HFFc6 (cell line): Measurements from ENCODE around the gene SUGCT. TPM values are rescaled to one million over a fixed set of nuclear protein-coding genes. Genes with fewer than 3 reads are reported as not detected.

Source experiments
- DNase-seq: peaks from one replicate; pipeline ENCODE4 v3.0.0-alpha.2; 2018
- H3K27ac Mint-ChIP-seq: 2 replicates; pipeline ENCODE4 v1.8.0; 2020; ENCODE audit warnings: mild to moderate bottlenecking, mixed read lengths
- H3K27me3 Mint-ChIP-seq: 2 replicates; pipeline ENCODE4 v1.8.0; 2021; ENCODE audit warnings: mild to moderate bottlenecking, moderate library complexity, mixed read lengths; ENCODE audit not compliant: insufficient read depth
- H3K36me3 Mint-ChIP-seq: 2 replicates; pipeline ENCODE4 v1.8.0; 2021; ENCODE audit warnings: low read depth, mixed read lengths
- H3K4me1 Mint-ChIP-seq: 2 replicates; pipeline ENCODE4 v1.8.0; 2020; ENCODE audit warnings: low read depth, mixed read lengths
- H3K4me3 Mint-ChIP-seq: 2 replicates; pipeline ENCODE4 v1.8.0; 2020; ENCODE audit warnings: mild to moderate bottlenecking, moderate library complexity, mixed read lengths
- H3K9me3 Mint-ChIP-seq: 2 replicates; pipeline ENCODE4 v1.8.0; 2020; ENCODE audit warnings: mild to moderate bottlenecking, mixed read lengths
- total RNA-seq, 6 experiments: library from RNA; stranded (reverse); fragmentation: NEBNext Ultra II Directional; extraction: Animal tissue kit (Norgen Biotek cat#: 25700); gene quantifications; 2 replicates in 1 of 6; 3 replicates in 5 of 6; pipeline ENCODE4 v1.2.3, GENCODE V29; 2021
- TF ChIP-seq, protein P1 (sequence below): fragments of 200-600 bp; sonication (generic); IDR thresholded peaks from 2 replicates; pipeline ENCODE4 v1.5.0; 2021; ENCODE audit warnings: antibody characterized with exemption, mild to moderate bottlenecking

SUGCT gene
- total RNA-seq, 6 experiments from 2014 or later: 12.9 to 20.1 (median 17.1) TPM

DNA sequence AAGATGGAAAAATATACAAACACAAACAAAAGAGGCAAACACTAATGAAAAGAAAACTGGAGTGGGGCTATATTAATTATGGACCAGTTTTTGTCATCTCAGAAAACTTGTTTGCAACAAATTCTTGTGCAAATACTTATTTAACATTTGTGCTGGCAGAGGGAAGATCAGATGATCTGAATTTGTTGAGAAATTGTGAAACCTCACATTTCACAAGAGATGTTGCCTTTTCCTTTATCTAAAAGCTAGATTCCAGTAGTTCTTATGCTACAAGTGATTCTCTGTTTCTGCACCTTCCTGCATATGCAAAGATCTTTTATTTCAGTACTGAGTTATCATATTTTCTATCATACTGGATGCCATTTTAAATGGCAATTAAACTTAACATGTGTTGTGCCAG lies 320.7 kb downstream of the SUGCT start:
- Mint-ChIP-seq H3K36me3 (no peaks in the 10 kb centered on the region), H3K4me3 (no peak overlapping the region), H3K27me3 (no peaks in the 10 kb centered on the region; the same call in 1 of the 2 replicates), H3K27ac (no peak overlapping the region), H3K4me1 (no peaks in the 10 kb centered on the region), H3K9me3 (no peaks in the 10 kb centered on the region)
- TF ChIP-seq, protein P1, sequence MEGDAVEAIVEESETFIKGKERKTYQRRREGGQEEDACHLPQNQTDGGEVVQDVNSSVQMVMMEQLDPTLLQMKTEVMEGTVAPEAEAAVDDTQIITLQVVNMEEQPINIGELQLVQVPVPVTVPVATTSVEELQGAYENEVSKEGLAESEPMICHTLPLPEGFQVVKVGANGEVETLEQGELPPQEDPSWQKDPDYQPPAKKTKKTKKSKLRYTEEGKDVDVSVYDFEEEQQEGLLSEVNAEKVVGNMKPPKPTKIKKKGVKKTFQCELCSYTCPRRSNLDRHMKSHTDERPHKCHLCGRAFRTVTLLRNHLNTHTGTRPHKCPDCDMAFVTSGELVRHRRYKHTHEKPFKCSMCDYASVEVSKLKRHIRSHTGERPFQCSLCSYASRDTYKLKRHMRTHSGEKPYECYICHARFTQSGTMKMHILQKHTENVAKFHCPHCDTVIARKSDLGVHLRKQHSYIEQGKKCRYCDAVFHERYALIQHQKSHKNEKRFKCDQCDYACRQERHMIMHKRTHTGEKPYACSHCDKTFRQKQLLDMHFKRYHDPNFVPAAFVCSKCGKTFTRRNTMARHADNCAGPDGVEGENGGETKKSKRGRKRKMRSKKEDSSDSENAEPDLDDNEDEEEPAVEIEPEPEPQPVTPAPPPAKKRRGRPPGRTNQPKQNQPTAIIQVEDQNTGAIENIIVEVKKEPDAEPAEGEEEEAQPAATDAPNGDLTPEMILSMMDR: no peak
- DNase-seq: no peak

GRCh38 chr7:40457776-40458480 lies 323.1 kb downstream of the SUGCT start:
- Mint-ChIP-seq H3K27me3 (no peaks in the 10 kb centered on the region; the same call in 1 of the 2 replicates), H3K27ac (no peak overlapping the region), H3K9me3 (no peaks in the 10 kb centered on the region), H3K4me1 (peaks cover 6% of the 10 kb centered on the region), H3K36me3 (no peaks in the 10 kb centered on the region), H3K4me3 (no peak overlapping the region)
- TF ChIP-seq, protein P1: no peak
- DNase-seq: no peak

GRCh38 chr7:40463446-40463845 lies 328.6 kb downstream of the SUGCT start:
- Mint-ChIP-seq H3K9me3 (no peaks in the 10 kb centered on the region), H3K36me3 (no peaks in the 10 kb centered on the region)

GRCh38 chr7:40468891-40469864 lies 334.4 kb downstream of the SUGCT start:
- no peaks in the 10 kb centered on the region for H3K36me3 Mint-ChIP-seq
- H3K27me3 Mint-ChIP-seq: no peaks in the 10 kb centered on the region

More at GRCh38 chr7:40463446-40463845, 328.6 kb downstream of the SUGCT start:
- TF ChIP-seq, protein P1: no peak
- no peak for DNase-seq
- no peak overlapping the region for H3K27ac Mint-ChIP-seq
- peaks cover 21% of the 10 kb centered on the region for H3K4me1 Mint-ChIP-seq
- H3K4me3 Mint-ChIP-seq: no peak overlapping the region
- H3K27me3 Mint-ChIP-seq: no peaks in the 10 kb centered on the region; the same call in 1 of the 2 replicates

GRCh38 chr7:40470091-40470592 lies 335.3 kb downstream of the SUGCT start:
- Mint-ChIP-seq H3K4me3 (peak overlapping the region; percentile 80), H3K27me3 (no peaks in the 10 kb centered on the region), H3K9me3 (no peaks in the 10 kb centered on the region), H3K4me1 (peaks cover 55% of the 10 kb centered on the region), H3K36me3 (no peaks in the 10 kb centered on the region), H3K27ac (peak overlapping the region; percentile 94)
- TF ChIP-seq, protein P1: no peak
- DNase-seq: peak; percentile 58

More at GRCh38 chr7:40468891-40469864, 334.4 kb downstream of the SUGCT start:
- Mint-ChIP-seq H3K9me3 (no peaks in the 10 kb centered on the region), H3K4me3 (peak overlapping the region; percentile 80), H3K4me1 (peaks cover 48% of the 10 kb centered on the region), H3K27ac (peak overlapping the region; percentile 94)
- TF ChIP-seq, protein P1: no peak
- peak; percentile 92 for DNase-seq
